Measurements from ENCODE around the gene COQ3.

DNA sequence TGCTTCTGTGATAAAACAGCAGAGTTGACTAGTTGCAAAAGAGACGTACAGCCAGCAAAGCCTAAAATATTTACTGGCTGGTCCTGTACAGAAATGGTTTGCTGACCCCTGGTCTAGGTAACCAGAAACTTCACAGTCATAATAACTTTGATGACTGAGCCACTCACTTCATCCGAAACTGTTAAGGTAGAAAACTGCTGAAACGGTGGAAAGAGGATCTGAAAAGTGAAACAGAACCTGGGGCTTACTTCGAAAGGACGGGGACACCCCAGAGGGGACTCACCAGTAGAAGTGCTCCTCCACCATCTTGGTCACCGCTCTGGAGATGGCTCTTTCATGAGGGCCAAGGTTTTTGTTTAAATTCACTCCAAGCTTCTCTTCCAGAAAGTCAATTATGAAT is 60.9 kb downstream of the COQ3 start:
- no peak for TF ChIP-seq EZH2 (IDR thresholded peaks at IDR 0.05; ENCODE audit: borderline replicate concordance, low read length)
- TF ChIP-seq CTCF (IDR thresholded peaks at IDR 0.05; ENCODE audit: low read length) = no peak

Measured in OCI-LY1 (cell line).